ENCODE data around the gene UBN1.
"Not testable (repeated sequence)": the region's sequence is repeated elsewhere in the genome, so short reads cannot be mapped to it uniquely, and the experiment has no call there.

UBN1 gene

DNA sequence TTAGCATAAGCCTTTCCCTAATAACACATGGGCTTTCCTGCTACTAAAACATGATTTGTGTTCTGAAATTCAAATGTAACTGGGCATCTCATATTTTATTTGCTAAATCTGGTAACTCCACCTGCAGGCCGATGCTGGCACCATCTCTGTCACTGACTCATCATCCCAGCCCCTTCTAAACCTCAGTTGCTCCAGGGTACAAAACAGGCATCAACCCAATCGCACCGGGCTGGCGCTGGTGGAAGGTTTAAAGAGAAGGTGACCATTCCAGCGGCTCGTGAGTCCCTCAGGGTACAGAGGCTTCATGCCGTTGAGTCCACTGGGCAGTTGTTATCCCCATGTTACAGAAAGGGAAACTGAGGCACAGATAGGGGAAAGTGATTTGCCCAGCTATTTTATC, 62.5 kb downstream of the UBN1 start:
- no peak for DNase-seq

DNA sequence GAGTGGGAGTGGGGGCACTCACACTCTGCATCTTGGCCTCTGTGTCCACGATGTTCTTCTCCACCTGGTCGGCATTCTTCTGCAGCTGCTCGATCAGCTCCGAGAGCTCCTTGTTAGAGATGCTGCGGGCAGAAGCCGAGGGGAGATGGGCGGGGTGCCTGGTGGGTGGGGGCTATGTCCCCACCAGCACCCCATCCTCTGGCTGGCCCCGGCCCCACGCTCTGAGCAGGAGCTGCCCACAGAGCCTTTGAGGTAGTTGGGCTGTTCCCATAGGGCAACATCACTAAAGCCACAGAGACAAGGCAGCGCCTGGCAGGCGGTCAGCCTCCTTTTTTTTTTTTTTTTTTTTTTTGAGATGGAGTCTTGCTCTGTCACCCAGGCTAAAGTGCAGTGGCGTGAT, 63.5 kb downstream of the UBN1 start:
- no peak for DNase-seq

DNA sequence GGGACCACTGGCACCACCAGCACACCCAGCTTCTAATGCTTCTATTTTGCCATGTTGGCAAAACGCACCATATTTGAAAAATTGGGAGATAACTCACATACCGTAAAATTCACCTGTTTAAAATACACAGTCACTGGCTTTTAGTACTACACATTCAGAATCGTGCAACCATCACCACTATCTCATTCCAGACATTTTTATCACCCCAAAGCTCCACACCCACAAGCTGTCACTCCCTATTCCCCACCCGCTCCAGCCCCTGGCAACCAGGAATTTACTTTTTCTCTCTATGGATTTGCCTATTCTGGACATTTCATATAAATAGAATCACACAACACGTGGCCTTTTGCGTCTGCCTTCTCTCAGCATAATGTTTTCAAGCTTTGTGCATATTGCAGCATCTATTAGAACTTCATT, 64.7 kb downstream of the UBN1 start:
- no peak for DNase-seq

DNA sequence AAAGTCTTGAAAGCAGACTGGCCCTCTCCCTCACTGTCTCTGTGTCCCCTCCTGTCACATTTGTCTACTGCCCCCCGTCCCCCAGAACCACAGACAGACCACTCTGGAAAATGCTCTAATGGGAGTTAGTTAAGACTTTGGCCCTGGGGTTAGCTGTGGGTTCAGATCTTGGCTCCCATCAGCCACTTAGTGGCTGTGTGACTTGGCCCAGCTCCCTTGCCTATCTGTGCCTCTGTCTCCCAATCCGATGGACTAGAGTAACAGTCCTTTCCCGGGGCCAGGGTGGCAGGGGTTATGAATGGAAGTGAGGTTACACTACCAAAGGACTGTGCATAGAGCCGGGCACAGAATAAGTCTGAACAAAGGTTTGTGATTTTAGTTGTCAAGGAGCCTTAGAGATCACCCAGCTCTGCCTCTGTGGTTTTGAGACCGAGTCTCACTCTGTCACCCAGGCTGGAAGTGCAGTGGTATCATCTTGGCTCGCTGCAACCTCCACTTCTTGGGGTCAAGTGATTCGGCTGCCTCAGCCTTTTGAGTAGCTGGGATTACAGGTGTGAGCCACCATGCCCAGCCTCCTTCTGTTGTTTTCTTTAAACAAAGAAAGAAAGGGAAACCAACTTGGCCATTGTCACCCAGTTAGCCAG, 66.0 kb downstream of the UBN1 start:
- DNase-seq = no peak

DNA sequence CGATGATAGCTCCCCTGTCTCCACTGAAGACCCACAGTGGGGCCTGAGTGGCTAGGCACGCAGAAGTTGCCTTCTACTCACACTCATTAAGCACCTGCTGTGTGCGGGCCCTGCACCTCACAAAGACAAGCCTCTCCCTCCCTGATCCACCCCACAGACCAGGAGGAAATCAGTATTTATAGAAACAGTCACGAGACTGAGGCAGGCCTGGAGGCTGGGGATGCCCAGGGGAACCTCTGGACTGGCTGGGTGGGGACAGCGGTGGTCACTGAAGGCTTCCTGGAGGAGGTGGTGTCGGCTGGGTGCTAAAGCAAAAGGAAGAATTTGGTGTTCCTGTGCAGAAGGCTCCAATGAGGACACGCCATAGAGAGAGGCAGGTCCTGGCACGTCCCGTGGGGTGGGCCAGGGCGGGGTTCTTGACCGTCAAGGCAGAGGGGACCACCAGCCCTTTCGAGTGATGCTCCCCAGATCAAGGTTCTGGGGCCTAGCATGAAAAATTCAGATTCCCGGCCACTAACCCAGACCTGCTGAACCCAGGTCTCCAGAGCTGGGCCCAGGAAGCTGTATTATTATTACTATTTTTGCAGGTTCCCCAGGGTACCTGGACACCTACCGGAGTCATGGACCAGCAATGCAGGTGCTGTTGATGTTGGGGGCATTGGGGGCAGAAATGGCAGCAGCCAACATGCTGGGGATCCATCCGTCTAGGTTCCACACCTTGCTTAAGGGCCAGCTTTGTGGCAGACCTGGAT, 66.7 kb downstream of the UBN1 start:
- no peak for DNase-seq

DNA sequence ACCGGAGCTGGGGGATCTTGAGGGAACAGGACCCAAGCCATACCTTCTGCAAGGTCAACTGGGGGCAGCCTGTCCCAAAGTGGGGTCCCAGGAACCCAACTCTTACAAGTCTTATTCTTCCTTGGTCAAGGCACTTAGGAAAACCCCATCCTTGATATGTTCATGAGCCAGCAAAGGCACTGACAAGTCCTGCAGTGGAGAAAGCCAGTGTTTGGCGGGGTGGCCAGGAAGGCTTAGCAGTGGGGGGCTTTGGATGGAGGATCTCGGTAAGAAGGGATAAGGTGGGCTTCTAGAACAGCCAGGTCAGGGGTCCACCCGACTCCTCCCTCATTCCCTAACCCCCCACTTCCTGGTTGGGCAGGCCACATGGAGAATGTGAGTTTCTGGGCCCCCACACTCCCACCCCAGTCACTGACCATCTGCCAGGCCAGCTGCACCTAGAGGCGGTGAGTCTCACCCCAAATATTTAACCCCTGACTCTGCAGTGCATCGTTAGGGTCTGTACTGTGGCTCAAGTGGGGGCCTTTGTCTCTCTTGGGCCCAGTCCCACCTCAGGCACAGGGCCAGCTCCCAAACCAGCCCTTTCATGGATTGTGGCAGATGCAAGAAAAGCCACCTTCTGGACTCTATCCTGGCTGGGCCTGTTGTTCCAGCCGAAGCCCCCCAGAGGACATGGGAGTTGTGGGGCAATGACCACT, 67.4 kb downstream of the UBN1 start:
- DNase-seq = no peak

DNA sequence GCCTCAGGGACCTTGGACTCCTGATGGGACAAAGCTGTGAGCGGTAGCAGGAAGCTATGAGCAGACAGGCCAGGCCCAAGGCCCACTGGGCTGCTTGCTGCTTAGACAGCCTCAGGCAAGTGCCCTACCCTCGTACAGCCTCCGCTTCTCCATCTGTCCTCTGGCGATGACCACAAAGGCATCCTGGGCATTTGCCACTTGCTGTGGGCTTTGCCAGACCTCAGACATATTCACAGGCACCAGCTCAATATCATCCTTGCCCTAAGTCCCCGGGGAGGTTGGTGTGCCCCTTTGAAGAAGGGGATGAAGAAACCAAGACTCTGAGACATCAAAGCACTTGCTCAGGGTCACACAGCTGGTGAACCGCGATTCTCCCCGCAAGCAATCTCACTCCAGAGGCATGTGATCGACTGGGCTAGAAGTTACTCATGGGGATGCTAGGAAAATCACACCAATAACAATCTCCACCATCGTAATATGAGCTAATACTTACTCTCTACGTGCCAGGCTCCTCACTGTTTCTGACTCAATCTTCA, 68.0 kb downstream of the UBN1 start:
- no peak for DNase-seq

DNA sequence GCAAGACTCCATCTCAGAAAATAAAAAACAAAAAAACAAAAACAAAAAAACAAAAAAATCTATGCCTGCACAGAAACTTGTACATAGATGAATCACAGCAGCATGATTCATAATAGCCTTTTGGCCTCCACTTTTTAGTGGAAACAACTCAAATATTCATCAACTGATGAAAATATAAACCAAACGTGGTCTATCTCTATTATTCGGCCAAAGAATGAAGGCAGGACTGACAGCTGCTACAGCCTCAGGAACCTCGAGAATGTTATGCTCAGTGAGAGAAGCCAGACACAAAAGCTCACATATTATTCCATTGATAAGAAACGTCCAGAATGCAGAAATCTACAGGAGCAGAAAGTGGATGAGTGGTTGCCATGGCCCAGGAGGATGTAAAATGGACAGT, 69.8 kb downstream of the UBN1 start:
- no peak for DNase-seq

DNA sequence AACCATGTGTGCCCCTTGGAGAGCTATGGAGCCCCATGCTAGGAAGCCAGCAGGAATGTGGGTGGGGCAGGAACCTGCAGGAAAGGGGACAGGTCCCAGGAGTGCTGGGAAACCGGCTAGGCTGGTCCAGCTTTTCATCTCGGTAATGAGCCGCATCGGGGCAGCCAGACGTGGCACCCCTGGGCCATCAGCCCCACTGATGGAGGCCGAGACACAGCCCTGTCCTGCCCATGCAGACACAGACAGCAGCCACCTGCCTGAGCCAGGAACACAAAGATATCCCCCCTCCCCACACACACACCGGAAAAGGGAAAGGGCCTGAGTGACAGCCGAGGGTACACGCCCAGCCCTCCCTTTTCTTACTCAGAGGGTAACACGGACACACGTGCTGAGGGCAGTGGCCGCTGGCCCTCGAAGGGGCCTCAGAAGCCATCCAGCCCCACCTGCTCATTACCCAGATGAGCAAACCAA, 71.5 kb downstream of the UBN1 start:
- no peak for DNase-seq

DNA sequence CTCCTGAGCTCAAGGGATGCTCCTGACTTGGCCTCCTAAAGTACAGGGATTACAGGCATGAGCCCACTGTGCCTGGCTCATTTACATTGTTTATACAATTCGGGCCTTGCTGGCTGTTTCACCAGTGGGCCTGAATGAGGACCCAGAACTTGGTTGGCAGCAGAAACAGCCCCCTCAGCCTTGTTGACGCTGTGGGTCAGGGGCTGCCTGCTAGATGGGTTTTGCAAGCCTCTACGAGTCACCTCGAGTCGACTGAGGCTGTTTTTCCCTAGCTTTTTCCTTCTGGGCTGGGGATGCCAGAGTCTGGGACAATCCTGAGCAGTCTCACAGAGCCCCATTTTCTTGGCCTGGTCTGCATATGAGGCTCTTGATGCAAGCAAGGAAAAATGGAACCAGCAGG, 73.5 kb downstream of the UBN1 start:
- DNase-seq = no peak

DNA sequence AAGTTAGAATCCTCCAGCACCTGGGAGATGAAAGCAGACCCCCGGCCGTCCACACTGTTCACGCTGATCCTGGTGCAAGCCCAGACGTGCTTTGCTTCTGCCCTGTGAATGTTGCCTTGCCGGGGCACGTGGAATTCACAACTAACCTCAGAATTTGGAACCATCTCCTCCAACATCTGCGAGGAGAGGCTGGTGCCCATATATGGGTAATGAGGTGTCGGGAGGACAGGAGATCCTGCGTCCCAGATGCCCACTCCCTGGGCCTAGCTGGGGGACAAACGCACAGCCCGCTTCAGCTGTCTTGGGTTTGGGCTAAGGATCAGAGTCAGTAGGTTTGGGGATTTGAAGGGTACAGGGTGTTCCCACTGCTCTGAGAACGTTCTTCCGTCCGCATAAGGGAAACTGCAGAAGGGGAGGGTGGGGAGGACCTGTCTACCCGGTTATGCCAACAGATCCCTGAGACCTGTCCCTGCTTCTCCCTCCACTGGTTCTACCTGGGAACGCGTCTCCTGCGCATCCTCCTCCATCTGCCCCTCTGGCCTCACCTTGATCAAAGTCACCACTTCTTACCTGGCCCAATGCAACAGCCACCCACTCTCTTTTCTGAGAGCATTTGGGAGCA, 75.6 kb downstream of the UBN1 start:
- no peak for DNase-seq

DNA sequence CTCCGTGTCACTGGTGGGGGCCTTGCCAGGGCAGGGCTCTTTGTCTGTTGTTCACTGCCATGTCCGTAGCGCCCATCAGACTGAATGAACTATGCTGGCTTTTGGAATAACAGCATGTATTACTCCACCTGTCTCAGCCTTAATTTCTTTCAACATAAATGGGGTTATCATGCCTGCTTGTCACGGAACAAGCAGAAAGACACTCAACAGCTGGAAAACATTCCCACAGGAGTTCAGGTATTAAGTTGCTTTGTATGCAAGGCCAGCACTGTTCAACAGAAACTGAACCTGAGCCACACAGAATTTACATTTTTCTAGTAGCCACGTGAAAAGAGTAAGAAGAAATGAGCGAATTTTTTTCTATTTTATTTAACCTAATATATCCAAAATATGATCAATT, 76.6 kb downstream of the UBN1 start:
- DNase-seq = no peak

DNA sequence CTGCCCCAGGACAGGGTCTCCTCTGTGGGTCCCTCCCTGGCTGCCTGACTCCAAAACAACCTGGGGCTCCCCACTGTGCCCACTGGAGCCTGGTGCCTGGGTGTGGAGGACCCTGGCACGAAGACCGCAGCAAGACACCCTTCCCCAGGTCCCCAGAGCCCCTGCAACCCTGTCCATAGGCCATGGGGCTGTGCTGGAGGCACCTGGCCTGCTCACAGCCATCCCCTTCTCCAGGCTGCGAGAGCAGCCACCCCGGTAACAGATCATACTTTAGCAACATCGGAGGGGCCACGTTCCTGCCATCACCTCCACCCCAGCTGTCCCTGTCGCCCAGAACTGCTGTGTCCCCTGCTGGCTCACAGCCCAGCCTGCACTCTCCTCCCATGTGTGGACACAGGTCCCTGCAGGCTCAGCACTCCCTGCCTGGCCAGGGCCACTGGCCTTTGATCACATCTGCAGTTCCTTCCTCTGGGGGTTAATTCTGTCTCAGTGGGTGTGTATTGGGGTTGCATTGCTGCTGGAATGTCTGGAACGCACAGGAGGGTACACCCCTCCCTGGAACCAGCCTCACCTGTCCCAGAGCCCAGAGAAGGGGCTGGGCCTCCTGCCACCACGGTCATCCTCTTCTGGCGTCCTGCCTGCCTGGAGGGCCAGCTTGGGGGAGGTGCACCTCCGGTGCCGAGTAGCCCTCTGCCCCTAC, 77.5 kb downstream of the UBN1 start:
- DNase-seq = no peak

DNA sequence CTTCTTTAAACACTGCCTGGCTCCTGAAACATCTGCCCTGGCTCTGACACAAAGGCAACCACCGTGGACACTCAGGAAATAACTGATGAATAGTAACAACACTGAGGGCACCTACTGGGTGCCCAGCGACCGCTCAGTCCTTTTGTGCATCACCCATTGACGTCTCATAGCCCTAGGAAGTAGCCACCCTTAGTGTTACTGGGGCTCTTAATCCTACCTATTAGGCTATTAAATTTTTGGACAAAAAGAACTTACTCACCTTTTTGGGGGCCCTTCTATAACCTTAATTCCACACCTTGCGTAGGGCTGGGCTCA, 78.0 kb downstream of the UBN1 start:
- DNase-seq = no peak

DNA sequence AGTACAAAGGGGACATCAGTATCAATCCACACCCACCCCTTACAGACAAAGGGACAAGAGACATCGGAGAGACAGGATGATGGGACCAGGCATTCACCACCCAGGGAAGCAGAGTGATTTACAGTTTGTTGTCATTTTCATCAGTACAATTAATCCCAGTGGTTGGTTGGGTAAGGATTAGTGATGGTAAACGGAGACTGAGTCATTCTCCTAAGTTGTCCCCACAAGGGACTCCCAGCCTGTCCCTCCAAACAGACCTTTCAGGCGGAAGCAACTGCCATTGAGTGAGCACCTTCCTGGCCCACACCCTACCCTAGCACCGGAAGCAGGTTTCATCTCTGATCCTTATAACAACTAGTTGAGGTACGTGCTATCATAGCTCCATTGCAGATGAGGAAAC, 78.5 kb downstream of the UBN1 start:
- DNase-seq = no peak

DNA sequence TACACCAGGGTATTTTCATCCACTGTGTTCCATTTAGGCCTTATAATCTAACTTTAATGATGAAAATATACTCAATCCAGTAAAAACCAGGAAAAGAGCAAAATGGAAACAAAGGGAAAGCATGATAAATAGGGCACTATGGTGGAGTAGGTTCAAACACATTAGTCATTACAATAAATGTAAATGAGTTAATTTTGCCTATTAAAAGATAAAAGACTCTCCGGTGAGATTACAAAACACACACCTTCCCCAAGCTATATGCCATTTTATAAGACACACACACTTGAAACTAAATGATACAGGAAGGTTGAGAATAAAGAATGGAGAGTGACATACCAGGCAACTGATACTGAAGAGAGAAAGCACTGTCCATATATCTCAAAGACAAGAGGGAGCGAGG, 79.6 kb downstream of the UBN1 start:
- DNase-seq = no peak

DNA sequence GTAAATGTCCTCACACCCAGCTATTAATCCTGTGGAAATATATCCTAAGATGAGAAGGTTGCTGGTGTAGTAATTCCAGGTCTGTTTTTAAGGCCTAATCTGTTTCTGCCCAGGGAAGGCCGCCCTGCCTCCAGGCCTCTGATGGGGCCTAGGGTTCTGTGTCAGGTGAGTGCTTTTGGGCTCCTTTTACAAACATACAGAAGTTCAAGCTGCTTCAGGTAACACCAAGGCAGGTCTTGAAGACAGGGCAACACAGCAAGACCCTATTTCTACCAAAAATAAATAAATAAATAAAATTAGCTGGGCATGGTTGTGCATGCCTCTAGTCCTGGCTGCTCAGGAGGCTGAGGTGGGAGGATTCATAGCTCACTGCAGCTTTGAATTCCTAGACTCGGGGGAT, 80.4 kb downstream of the UBN1 start:
- no peak for DNase-seq

DNA sequence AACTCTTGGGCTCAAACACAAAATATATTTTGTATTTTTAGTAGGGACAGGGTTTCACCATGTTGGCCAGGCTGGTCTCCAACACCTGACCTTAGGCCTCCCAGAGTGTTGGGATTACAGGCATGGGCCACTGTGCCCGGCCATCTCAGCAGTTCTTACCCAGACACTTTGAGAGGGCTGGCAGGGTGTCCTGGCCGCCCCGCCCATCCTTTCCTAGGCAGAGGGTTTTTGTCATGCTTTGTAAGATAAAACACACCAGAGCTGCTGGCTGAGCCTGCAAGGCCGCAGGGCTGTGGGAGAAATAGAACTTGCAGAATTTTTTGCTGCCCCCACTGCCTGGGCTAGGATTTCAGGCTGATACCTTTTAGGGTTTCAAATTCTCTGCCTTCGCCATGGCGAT, 80.9 kb downstream of the UBN1 start:
- no peak for DNase-seq

DNA sequence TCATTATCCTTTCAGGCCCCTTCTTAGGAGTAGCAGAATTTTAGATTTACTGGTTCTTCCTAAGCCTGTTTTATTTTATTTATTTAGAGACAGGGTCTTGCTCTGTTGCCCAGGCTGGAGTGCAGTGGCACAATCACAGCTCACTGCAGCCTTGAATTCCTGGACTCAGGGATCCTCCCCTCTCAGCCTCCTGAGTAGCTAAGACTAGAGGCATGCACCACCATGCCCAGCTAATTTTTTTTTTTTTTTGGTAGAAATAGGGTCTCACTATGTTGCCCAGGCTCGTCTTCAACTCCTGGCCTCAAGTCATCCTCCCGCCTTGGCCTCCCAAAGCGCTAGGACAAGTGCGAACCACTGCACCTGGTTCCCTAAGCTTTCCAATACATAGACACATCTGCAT, 82.3 kb downstream of the UBN1 start:
- not testable (repeated sequence) for DNase-seq

DNA sequence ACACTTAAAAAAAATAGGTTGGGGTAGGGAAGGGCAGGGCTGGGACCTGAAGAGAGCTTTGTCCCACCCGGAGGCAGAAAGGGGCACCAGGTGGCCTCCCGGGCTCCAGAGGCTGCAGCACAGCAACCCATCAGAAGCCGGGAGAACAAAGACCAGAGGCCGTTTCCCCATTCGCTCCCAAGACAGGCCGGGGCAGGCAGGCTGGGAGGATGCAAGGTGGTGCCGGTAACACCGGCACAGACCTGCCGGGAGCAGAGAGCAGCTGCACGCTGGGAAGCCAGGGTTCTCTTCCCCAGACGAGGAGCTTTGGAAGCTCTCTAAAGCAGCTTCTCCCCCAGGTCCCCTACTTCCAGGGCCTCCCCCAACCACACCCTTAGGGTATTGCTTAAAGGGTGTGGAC, 84.1 kb downstream of the UBN1 start:
- DNase-seq = no peak
